AG08396 (cell line): ENCODE data around the gene AFG3L2.
A peak's percentile ranks its signal among the peaks of the same experiment; 100 is the strongest.
"Not testable (repeated sequence)": the region's sequence is repeated elsewhere in the genome, so short reads cannot be mapped to it uniquely, and the experiment has no call there.

Experiments used
- DNase-seq: peaks from one replicate; pipeline ENCODE4 v3.0.0; 2012; ENCODE audit warnings: low spot score, mixed read lengths

AFG3L2 gene

DNA sequence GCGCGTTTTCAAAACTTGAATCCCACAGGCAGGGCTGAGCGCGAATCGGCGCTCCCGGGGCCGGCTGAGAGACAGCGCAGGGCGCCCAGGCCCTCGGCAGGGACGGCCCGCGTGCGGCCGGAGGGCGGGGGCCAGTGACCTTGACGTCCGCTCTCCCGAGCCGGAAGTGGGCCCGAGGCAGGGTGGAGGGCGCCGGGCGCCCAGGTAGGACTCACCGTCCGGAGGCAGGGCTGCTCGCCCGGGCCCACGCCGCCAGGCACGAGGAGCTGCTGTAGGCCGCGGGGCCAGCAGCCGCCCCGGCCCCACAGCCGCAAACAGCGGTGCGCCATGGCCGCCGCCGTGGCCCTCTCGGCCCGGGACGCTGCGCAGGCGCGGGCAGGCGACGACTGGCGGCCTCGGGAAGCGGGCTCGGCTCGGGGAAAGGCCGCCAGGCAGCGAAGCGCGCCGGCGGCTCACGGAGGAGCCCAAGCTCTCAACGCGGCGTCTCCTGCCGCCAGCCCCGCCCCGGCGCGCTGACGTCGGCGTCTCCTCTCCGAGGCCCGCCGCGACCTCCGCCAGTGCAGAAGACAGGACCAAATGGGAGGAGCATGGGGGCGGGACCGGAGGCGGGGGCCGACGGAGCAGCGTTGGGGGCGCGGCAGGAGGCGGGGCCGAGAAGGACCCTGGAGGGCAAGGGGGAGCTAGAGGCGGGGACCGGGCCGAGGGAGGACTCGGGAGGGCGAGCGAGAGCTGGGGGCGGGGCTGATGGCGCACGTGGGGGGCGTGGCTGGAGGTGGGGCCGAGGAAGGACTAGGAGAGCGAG, at the start of gene AFG3L2:
AFG3L2 (minus strand) TSS at position 474 of the 802 bp plus-strand sequence; CDS start at position 329, 145 bp downstream.
- DNase-seq: peak; percentile 65

DNA sequence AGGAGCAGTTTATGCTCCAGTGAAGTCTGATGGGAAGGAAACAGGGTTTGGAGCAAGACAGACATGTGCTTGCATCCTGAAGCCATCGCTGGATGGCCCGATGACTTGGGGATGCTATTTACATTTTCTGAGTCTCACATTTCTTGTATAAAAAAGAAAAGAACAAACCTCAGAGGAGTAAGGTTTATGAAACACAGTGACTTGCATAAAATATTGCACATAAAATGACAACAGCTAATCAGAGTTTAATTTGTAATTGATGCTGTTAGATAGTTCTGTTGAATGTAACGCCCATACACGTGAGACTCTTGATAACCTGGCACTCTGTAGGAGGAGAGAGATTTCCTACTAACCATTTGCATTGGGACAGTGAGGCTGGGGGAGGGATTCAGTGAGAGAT, 47.2 kb upstream of the AFG3L2 start:
- no peak for DNase-seq

DNA sequence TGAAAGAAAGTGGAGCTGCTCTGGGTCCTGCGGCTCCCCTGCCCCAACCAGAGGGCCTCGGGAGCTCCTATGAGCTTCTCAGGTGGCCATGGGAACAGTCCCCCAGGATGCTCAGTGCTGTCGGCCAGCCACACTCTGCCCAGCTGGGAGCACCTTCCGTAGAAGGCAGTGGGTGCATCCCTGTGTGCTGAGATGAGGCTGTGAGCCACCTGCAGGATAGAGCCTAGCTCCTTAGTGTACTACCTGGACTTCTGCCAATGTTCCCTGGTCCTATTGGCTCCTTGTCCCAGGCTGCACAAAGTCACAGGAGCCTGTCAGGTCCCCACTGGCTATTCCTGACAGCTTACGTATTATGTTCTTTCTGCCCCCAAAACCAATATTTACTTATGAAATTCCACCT, 46.8 kb upstream of the AFG3L2 start:
- DNase-seq: no peak

DNA sequence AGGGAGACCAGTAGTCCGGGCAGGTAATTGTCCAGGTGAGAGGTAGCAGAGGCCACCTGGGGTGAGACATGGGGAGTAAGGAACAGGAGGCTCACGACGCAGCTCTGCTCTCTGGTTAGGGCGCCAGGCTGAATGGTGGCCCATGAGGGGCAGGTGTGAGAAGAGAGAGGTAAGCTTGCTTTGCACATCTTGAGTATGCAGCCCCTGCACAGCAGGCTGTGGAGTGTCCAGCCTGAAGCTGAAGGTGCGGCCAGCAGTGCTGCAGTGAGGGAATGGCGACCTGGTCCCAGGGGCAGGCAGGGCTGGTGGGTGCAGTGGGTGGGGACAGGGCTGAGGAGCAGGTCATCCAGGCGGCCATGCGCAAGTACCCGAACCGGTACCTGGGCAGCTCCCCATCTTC, 46.4 kb upstream of the AFG3L2 start:
- no peak for DNase-seq

DNA sequence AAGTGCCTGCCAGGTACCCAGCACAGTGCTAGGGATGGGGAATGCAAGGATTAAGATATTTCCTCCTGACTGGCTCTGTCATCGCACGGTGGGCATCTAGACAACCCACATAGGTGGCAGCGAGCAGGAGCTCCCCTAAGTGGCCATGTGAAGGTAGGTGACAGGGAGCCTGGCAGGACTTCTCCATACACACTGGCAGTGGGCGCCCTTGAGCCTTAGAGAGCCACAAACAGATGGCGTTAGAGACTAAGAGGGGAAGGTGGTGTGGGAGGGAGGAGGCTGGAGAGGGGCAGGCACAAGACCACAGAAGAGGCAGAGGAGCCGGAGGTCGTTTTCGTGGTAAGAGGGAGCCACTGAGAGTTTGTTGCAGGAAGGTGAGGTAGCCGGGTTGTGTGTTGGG, 45.9 kb upstream of the AFG3L2 start:
- DNase-seq: no peak

DNA sequence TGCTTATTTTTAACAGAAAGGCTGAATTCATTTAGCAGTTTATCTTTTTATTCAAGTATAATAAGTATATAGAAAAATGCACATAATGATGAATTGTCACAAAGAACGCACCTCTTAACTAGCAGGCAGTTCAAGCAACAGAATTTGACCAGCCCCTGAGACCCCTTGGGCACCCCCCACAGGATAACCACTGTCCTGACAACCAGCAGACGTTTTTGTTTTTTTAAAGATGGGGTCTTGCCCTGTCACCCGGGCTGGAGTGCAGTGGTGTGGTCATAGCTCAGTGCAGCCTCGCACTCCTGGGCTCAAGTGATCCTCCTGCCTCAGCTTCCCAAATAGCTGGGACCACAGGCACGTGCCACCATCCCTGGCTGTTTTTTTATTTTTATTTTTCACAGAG, 44.7 kb upstream of the AFG3L2 start:
- DNase-seq: no peak

DNA sequence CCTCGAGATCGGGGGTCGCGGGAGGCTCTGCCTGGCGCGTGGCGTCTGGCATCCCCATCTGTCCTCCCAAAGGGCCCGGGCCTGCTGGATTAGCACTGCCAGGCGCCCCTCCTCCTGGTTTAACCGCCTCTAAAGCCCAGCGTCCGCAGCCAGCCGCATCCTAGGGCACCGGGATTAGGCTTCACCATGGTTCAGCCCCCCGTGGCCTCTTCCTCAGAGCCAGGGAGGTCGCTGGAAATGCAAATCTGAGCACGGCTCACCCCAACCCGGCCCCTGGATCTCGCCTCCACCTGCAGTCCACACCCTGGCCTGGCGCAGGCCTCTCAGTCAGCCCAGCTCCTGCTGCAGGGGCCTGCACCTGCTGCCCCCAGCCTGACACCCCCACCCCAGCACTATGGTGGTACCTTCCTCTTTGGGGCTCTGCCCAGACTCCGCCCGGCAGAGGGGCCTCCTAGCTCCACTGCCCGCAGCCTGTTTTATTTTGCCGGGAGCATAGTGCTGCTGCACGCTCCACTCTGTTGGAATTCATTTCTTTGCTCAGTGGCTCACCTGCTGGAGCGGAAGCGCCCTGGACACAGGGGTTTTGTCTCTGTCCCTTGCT, 43.9 kb upstream of the AFG3L2 start:
- peak; percentile 45 for DNase-seq

DNA sequence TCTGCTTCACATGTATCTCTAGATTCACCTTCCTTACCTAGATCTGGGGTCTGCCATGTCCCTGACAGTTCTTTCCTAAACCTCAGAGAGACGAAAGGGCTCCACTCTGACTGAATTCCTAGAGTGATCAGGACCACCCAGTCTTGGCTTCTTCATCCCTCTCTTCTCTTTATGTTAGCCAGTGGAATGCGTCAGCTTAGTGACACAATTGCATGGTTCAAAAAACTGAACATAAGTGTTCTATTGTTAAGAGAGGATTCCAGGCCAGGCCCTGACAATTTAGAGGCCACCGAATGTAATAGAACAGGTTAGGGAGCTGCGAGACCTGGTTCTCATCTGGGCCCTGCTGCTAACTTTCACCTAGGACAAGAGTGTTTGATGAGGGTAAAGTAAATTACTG, 40.7 kb upstream of the AFG3L2 start:
- DNase-seq: no peak

DNA sequence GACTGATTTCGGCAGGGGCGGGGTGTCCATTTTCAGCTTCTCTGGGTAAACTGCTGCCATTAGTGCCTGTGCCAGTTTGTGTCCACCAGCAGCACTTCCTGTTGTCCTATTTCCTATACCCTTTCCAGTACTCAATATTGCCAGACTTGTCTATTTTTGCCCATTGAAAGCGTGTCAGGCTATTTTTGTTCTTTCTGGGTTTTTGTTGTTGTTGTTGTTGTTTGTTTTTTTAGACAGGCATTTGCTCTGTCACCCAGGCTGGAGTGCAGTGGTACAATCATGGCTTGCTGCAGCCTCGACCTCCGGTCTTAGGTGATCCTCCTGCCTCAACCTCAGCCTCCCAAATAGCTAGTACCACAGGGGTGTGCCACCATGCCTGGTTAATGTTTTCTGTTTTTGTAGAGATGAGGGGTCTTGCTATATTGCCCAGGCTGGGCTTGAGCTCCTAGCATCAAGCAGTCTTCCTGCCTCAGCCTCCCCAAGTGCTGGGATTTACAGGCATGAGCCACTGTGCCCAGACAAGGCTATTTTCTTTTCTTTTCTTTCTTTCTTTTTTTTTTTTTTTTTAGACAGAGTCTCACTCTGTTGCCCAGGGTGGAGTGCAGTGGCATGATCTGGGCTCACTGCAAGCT, 39.2 kb upstream of the AFG3L2 start:
- DNase-seq: no peak

DNA sequence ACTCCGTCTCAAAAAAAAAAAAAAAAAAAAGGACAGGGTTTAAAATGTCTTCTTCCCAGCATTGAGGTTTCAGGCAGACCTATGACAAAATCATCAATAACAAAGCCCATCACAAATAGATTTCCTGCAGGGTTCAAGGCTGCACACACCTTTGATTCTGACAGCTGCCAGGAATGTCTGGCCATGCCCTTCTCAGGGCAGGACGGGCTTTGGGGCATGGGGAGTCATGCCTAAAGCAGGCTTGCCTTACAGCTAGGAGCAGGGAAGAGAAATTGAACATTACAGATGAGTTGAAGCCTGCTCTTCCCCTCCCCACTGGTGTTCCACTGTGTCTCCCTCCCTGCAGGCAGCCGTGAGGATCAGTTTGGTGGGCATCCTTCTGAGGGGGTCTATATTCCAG, 34.4 kb upstream of the AFG3L2 start:
- DNase-seq: no peak

DNA sequence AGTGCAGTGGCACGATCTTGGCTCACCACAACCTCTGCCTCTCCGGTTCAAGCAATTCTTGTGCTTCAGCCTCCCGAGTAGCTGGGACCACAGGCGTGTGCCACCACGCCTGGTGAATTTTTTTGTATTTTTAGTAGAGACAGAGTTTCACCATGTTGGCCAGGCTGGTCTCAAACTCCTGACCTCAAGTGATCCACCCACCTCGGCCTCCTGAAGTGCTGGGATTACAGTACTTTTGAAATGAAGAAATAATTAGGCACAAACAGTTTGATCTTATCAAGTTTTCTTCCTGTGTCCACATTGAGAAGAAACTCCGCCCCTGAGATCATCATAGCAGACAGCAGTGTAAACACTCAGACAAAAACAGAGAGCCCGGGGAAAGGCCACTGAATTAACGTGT, 33.7 kb upstream of the AFG3L2 start:
- not testable (repeated sequence) for DNase-seq

DNA sequence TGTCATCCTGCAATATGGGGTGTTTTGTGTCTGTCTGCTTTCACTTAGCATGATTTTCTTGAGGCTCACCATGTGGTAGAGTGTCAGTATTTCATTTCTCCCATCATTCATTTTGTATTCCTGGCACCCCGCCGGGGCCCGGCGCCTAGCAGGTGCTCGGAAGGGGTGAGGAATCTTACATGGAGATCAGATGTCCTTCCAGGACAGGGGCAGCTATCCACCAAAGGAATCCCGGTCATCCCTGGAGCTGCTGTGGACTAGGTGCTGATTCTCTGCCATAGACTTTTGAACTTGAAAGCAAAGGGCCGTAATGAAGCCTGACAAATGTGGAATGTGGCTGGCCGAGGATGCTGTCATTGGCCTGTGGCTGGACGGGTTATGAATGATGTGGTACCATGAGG, 33.1 kb upstream of the AFG3L2 start:
- DNase-seq: no peak

DNA sequence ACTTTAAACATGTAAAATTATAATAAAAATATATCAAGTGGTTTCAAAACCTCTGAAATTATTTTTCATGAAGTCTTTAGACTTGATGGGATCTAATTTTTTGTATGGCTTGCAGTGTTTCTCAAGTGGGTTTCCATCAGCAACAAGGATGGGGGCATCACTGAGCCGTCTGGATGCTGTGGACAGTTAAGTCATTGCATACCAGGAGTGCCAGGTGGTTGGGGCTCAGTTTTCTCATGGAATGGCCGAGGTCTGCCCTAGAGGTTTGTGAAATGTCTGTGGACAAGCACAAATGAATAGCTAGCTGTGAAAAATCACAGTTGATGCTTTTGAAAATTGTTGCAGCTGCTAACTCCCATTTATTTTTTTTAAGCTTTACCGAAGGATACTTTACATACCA, 32.4 kb upstream of the AFG3L2 start:
- no peak for DNase-seq

DNA sequence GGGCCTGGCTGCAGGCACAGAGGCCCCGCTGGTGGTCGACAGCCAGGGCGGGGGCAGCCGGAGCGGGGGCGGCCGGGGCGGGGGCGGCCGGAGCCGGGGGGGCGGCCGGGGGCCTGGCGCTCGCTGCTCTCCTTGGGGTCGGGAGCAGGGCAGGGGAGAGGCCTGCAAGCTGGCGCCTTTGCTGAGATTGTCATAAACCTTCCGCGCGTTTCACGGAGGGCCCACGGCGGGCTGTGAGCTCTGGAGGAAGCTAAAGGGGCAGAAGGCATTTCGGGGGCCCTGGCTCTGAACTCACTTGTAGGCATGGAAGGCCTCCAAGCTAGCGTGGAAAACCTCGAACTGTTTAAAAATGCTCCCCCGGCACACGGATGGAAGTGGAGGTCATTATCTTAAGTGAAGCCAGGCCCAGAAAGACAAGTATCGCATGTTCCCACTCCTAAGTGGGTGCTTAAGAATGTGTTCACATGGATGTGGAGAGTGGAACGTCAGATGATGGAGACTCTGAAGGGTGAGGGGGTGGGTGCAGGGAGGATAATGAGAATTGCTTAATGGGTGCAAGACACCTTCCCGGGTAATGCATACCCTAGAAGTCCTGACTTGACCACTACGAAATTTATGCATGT, 31.3 kb upstream of the AFG3L2 start:
- no peak for DNase-seq

DNA sequence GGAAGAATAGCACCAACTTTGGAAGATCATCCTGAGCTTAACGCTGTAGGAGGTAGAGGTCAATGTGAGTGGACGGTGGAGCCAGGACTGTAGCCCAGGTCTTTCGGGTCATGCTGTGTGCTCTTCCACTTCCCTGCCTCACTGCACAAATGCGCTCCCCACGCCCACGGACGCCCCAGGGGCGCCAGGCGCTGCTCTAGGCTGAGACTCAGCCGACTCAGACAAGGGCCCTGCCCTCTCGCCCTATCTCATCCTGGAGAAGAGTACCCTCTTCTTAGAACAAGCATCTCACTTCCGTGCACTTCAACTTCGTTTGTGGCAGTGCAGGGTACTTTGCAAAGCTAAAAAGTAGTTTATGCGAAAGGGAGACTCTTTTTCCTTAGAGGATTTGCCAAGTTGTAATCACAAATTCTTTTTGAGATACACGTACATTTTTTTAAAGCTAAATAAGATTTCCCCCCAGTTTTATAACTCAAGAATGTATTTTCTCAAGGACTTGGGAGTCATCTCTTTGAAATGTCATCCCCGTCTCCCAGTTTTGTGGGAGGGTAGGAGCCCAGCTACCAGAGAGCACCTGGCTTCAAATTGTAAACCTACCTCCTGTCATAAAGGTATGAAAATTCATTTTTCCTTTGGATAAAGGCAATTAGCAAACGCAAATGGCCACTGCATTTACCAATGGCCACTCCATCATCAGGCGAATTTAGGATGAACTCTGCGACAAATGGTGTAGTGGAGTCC, 29.5 kb upstream of the AFG3L2 start:
- DNase-seq: no peak

DNA sequence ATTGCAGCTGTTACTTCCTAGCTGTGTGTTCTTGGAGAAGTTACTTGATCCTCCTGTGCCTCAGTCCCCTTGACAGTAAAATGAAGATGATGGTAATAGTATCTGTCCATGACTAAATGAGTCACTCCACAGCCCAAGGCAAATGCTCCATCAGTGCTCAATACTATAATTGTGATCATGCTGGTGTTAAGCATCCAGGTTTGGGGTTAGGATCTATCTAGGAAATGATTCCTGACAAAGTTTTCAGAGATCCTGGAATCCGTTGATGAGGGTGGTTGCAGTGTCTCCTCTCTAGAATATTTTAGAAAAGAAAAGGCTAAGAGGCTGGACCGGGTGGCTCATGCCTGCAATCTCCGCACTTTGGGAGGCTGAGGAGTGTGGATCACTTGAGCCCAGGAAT, 28.0 kb upstream of the AFG3L2 start:
- peak; percentile 1 for DNase-seq

DNA sequence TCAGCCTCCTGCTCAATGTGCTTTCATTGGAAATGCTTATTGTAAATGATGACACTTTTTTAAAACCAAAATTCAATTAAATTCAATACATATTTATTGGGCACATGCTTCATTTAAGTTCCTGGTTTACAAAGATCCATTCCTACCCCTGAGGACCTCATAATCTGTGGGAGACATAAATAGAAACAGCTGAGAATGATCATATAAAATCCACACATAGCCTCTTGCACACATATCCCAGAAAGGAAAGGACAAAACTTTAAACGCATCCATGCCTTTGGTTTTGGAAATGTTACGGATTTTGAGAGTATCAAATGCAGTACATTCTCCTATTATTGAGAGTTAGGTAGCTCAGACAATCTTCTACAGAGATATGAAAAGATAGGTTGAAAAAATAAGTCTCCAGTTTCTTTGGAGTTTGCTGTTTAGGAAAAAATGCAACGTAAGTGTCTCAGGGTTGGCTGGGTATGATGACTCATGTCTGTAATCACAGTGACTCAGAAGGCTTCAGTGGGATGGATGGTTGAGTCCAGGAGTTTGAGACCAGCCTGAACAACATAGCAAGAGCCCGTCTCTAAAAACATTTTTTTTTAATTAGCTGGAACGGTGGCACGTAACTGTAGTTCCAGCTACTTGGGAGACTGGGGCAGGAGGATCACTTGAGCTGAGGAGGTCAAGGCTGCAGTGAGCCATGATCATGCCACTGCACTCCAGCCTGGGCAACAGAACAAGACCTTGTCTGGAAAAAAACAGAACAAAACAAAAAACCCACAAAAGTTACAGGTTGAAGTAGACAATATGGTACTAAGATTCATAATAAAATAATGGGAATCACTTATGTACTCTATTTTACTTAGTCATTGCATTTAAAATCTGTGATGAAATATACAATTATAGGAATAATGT, 26.8 kb upstream of the AFG3L2 start:
- DNase-seq: peak; percentile 81

DNA sequence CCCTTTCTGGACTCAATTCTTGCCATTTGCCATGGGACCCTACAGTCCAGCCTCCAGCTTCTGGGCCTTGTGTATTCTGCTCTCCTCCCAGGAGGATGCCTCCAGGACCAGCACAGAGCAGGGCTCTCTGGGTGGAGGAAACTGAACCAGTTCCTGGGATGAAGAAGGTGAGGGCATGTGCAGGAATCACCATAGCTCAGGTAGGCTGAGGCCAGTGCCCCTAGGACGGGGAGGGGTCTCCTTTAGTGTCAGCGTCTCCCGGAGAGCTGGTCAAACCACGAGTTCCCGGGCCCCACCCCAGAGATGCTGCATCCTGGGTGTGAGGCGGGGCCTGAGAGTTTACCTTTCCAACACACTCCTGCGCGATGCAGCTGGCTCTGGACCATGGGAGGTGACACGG, 24.9 kb upstream of the AFG3L2 start:
- DNase-seq: no peak

DNA sequence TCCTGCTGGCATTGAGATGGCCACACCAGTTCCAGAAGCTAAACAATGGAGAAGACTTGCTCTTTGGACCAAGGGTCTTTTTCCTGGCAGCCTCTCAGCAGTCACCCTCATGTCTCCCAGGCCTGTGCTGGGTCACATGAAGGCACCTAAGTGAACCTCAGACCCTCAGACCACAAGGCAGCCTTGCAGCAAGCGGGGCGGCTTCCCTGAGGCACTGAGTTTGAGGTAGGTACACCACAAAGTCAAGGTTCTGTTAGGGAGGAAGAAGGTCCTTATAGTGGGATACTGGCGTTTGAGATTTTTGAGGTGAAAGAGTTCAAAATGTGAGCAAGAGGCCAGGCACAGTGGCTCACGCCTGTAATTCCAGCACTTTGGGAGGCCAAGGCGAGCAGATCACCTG, 22.2 kb upstream of the AFG3L2 start:
- DNase-seq: no peak

DNA sequence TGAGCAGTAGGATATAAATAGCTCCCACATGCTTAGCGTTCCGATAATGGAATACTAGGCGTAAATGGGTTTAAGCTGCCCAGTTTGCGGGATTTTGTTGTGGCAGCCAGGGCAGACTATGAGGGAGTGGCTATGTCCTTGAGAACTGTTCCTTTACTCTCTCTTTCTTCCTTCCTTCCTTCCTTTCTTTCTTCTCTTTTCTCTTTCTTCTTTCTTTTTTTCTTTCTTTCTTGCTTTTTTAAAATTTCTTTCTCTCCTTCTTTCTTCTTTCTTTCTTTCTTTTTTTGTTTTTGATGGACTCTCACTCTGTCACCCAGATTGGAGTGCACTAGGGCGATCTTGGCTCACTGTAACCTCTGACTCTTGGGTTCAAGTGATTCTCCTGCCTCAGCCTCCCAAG, 21.6 kb upstream of the AFG3L2 start:
- peak; percentile 2 for DNase-seq

DNA sequence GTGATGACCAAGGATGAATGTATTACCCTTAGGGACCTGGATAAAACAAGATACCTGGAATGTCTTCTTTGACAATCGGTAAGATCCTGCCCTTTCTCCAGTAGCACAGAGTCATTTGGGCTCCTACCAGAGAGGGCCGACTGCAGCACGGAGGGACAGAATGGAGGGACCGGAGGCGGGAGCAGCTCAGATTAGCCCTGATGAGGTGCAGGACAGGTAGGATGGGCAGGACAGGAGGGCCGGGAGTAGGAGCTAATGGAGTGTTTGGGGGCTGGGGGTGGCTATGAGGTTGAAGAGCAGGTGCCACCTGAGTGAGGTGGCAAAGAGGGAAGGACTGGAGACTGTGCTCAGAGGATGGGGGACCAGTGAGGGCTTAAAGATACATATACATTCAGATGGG, 20.8 kb upstream of the AFG3L2 start:
- no peak for DNase-seq
